ENCODE data around the gene DMBT1. TPM values are rescaled to one million over a fixed set of nuclear protein-coding genes. Genes with fewer than 3 reads are reported as not detected.

DMBT1 gene
- total and polyA plus RNA-seq, 2 of the 4 experiments (the other 2 are of a cell fraction): under 0.01 TPM; not detected in 1

DNA sequence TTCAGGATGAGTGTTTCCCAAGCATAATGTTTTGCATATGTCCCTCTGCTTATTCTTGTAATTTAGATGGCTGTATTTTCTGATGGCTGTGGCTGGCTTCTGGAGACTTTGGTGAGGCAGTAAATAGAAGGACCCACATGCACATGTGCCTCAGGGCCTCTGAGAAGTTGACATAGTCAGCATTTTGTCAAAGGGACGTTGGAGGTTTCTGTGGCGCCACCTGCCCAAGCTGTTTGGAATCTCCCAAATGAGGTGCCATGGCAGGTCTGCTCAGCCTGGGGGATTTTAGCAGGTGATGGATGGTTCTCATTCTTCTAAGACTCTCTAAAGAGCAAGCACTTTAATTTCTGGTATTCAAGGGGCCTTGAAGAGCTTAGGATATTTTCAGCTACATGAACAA is 109.3 kb downstream of the DMBT1 start:
- Histone ChIP-seq H4K8ac (ENCODE audit: low read depth in 2 of 2, low read length in 2 of 2) (no peak overlapping the region), H3K4me3 (ENCODE audit: insufficient read depth, low read depth, low read length) (no peak overlapping the region), H3K27me3 (ENCODE audit: control insufficient read depth, insufficient read depth, low read length) (no peaks in the 10 kb centered on the region), H3K27ac (ENCODE audit: insufficient read depth, low read length) (no peak overlapping the region), H2BK15ac (ENCODE audit: low read depth, low read length) (no peak overlapping the region), H3K36me3 (ENCODE audit: control insufficient read depth, insufficient read depth, low read length) (no peaks in the 10 kb centered on the region), H2AK5ac (ENCODE audit: low read depth, low read length) (no peak overlapping the region), H3K14ac (replicated peaks; ENCODE audit: low read depth, low read length) (no peak overlapping the region), H3K79me1 (ENCODE audit: low read depth in 1 of 2, low read length in 2 of 2) (no peaks in the 10 kb centered on the region), H3K9me3 (ENCODE audit: control insufficient read depth, insufficient read depth, low read length) (no peaks in the 10 kb centered on the region; the same call in 1 of the 2 replicates), H3K56ac (ENCODE audit: extremely low read depth, insufficient read depth, low read length) (no peak overlapping the region), H2AK9ac (replicated peaks; ENCODE audit: low read depth, low read length, poor library complexity) (no peak overlapping the region), H2BK20ac (ENCODE audit: low read depth, low read length) (no peak overlapping the region), H4K20me1 (ENCODE audit: insufficient read depth, low read length) (no peaks in the 10 kb centered on the region), H3K9me1 (ENCODE audit: insufficient read depth, low read length) (no peaks in the 10 kb centered on the region), H3K18ac (ENCODE audit: low read depth, low read length) (no peak overlapping the region), H3K4ac (ENCODE audit: low read depth, low read length) (no peak overlapping the region), H3K9ac (ENCODE audit: low read depth, low read length) (no peak overlapping the region), H2BK5ac (ENCODE audit: low read depth, low read length, poor library complexity, severe bottlenecking) (no peak overlapping the region), H4K5ac (ENCODE audit: low read depth, low read length) (no peak overlapping the region), H4K91ac (ENCODE audit: insufficient read depth, low read depth, low read length) (no peak overlapping the region), H3K4me2 (ENCODE audit: low read depth, low read length) (no peak overlapping the region), H3K23ac (ENCODE audit: low read depth, low read length) (no peak overlapping the region), H2AFZ (replicated peaks; ENCODE audit: low read length, poor library complexity) (no peak overlapping the region), H3K4me1 (ENCODE audit: control insufficient read depth, insufficient read depth, low read length) (no peaks in the 10 kb centered on the region), H2BK120ac (ENCODE audit: low read depth, low read length) (no peak overlapping the region)
- ChIA-PET POLR2A (ENCODE audit: unreplicated experiment) (no interaction called here), CTCF (no interaction called here)
- ATAC-seq (ENCODE audit: low read depth) (no peak), DNase-seq (no peak)
- TF ChIP-seq MAZ (IDR thresholded peaks at IDR 0.05; ENCODE audit: borderline replicate concordance, low read depth, low read length) (no peak), RAD21 (IDR thresholded peaks at IDR 0.05; ENCODE audit: low read length) (no peak), CEBPB (IDR thresholded peaks at IDR 0.05; ENCODE audit: low read depth, low read length) (no peak), SMC3 (IDR thresholded peaks at IDR 0.05; ENCODE audit: low read depth, low read length) (no peak), FOS (IDR thresholded peaks at IDR 0.05; ENCODE audit: low read depth, low read length) (no peak), RCOR1 (IDR thresholded peaks at IDR 0.05; ENCODE audit: insufficient replicate concordance, low read length) (no peak), RFX5 (IDR thresholded peaks at IDR 0.05; ENCODE audit: low read depth, low read length) (no peak), MXI1 (IDR thresholded peaks at IDR 0.05; ENCODE audit: borderline replicate concordance, low read depth, low read length) (no peak), NFE2L2 (IDR thresholded peaks at IDR 0.05; ENCODE audit: low read depth, low read length) (no peak), POLR2A (IDR thresholded peaks at IDR 0.05; ENCODE audit: low read depth, low read length) (no peak), CHD1 (IDR thresholded peaks at IDR 0.05; ENCODE audit: low read depth, low read length) (no peak), BHLHE40 (IDR thresholded peaks at IDR 0.05; ENCODE audit: low read depth, low read length) (no peak), MAFK (IDR thresholded peaks at IDR 0.05; ENCODE audit: low read depth, low read length) (no peak)
- TF ChIP-seq, protein P1, sequence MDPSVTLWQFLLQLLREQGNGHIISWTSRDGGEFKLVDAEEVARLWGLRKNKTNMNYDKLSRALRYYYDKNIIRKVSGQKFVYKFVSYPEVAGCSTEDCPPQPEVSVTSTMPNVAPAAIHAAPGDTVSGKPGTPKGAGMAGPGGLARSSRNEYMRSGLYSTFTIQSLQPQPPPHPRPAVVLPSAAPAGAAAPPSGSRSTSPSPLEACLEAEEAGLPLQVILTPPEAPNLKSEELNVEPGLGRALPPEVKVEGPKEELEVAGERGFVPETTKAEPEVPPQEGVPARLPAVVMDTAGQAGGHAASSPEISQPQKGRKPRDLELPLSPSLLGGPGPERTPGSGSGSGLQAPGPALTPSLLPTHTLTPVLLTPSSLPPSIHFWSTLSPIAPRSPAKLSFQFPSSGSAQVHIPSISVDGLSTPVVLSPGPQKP (IDR thresholded peaks at IDR 0.05; ENCODE audit: borderline replicate concordance, low read depth, low read length): no peak
- TF ChIP-seq, protein P2, sequence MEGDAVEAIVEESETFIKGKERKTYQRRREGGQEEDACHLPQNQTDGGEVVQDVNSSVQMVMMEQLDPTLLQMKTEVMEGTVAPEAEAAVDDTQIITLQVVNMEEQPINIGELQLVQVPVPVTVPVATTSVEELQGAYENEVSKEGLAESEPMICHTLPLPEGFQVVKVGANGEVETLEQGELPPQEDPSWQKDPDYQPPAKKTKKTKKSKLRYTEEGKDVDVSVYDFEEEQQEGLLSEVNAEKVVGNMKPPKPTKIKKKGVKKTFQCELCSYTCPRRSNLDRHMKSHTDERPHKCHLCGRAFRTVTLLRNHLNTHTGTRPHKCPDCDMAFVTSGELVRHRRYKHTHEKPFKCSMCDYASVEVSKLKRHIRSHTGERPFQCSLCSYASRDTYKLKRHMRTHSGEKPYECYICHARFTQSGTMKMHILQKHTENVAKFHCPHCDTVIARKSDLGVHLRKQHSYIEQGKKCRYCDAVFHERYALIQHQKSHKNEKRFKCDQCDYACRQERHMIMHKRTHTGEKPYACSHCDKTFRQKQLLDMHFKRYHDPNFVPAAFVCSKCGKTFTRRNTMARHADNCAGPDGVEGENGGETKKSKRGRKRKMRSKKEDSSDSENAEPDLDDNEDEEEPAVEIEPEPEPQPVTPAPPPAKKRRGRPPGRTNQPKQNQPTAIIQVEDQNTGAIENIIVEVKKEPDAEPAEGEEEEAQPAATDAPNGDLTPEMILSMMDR (conservative IDR thresholded peaks at IDR 0.05; ENCODE audit: low read depth, low read length): no peak
- TF ChIP-seq, protein P3, sequence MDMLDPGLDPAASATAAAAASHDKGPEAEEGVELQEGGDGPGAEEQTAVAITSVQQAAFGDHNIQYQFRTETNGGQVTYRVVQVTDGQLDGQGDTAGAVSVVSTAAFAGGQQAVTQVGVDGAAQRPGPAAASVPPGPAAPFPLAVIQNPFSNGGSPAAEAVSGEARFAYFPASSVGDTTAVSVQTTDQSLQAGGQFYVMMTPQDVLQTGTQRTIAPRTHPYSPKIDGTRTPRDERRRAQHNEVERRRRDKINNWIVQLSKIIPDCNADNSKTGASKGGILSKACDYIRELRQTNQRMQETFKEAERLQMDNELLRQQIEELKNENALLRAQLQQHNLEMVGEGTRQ (IDR thresholded peaks at IDR 0.05; ENCODE audit: low read depth, low read length): no peak
- intact Hi-C loops (cut with micrococcal nuclease) (no loop called here), in situ Hi-C loops (cut with MboI; ENCODE audit: low sequenced_read_pairs) (loop anchor here (25.0 kb wide), 1 partner anchor 892 kb away; no protein-coding TSS in a partner anchor), dilution Hi-C loops (cut with HindIII; ENCODE audit: low sequenced_read_pairs, unreplicated experiment) (no loop called here)
- BruUV-seq (replicated peaks): no TSS peak
- WGBS, 2 experiments (ENCODE audit: extremely low coverage in 2 of 2, insufficient read length in 1 of 2): no CpG with 5 or more reads among the region's 2 CpGs

All from IMR-90 (cell line).